HepG2 (cell line): Measurements from ENCODE around the gene MMP24OS. TPM values are rescaled to one million over a fixed set of nuclear protein-coding genes. Genes with fewer than 3 reads are reported as not detected.

ENCODE experiments used
- ATAC-seq: fragments of 200-7000 bp; cut with Tn5 transposase; 3 replicates; pipeline ENCODE4 v1.9.1; 2020; ENCODE audit warnings: mild to moderate bottlenecking, moderate library complexity
- BruUV-seq: library from RNA; stranded (reverse); fragments of 400-500 nt; replicated peaks from 2 replicates; lab custom pipeline; 2021; lab: Mats Ljungman, UMichigan
- CTCF ChIA-PET: fragments of 300-600 bp; formaldehyde crosslinking; extraction: SDS; loops from one replicate; lab custom pipeline; 2021; ENCODE audit warnings: low total read pairs, inconsistent platforms, low intra/inter-chr PET ratio; lab: Yijun Ruan, JAX
- POLR2A ChIA-PET: fragments of 350-600 bp; sonication (Branson Sonifier 250); formaldehyde crosslinking; loops from one replicate; lab custom pipeline; 2020; ENCODE audit warnings: antibody characterized with exemption, inconsistent platforms; lab: Yijun Ruan, JAX
- DNase-seq: peaks from one replicate; pipeline ENCODE4 v3.0.0-alpha.2; 2015; ENCODE audit warnings: low spot score
- FAIRE-seq: peaks from 3 replicates; lab custom pipeline; 2011; peaks lifted over from hg19 to GRCh38; lab: Jason Lieb, UNC
- H2AFZ ChIP-seq: one replicate; pipeline ENCODE4 v1.6.1; 2011; ENCODE audit warnings: low read length, inconsistent platforms
- H3K27ac ChIP-seq: fragments of 300-600 bp; 3 replicates; pipeline ENCODE4 v1.8.0; 2011; ENCODE audit warnings: mixed run types, mild to moderate bottlenecking, mixed read lengths, low read length, inconsistent platforms; ENCODE audit not compliant: insufficient read depth; ENCODE audit errors: extremely low read length
- H3K27me3 ChIP-seq, 2 experiments: fragments of 200-600 bp in 1 of 2; 2 replicates in 1 of 2; 3 replicates in 1 of 2; pipeline versions ENCODE4 v1.6.0 to v1.8.0; 2011; ENCODE audit warnings: low read length in 2 of 2, mild to moderate bottlenecking in 2 of 2, moderate library complexity in 2 of 2, inconsistent platforms in 1 of 2; ENCODE audit not compliant: insufficient read depth in 2 of 2, control insufficient read depth in 1 of 2
- H3K36me3 ChIP-seq, 2 experiments: fragments of 200-600 bp in 1 of 2; replicated peaks in 1 of 2; 2 replicates in 1 of 2; 3 replicates in 1 of 2; pipeline versions ENCODE4 v1.5.1 to v1.8.0; 2011; ENCODE audit warnings: low read length in 2 of 2, inconsistent platforms in 1 of 2; ENCODE audit not compliant: insufficient read depth in 2 of 2, control insufficient read depth in 1 of 2
- H3K4me1 ChIP-seq: 2 replicates; pipeline ENCODE4 v1.5.1; 2012; ENCODE audit warnings: low read length, inconsistent platforms; ENCODE audit not compliant: insufficient read depth
- H3K4me2 ChIP-seq: 2 replicates; pipeline ENCODE4 v1.6.0; 2011; ENCODE audit warnings: low read depth, low read length, inconsistent platforms
- H3K4me3 ChIP-seq, 3 experiments: fragments of 200-600 bp in 1 of 3; sonication (generic), shearing (Covaris generic) in 1 of 3; replicated peaks in 1 of 3; 2 replicates each; pipeline ENCODE4 v1.5.1; 2011 to 2016; ENCODE audit warnings: low read length in 3 of 3, inconsistent platforms in 2 of 3, low read depth in 2 of 3, mild to moderate bottlenecking in 2 of 3, control low read depth in 1 of 3, mixed read lengths in 1 of 3; ENCODE audit not compliant: insufficient read depth in 1 of 3
- H3K79me2 ChIP-seq: one replicate; pipeline ENCODE4 v1.6.1; 2011; ENCODE audit warnings: low read length, inconsistent platforms; ENCODE audit not compliant: insufficient read depth
- H3K9ac ChIP-seq: 2 replicates; pipeline ENCODE4 v1.6.0; 2011; ENCODE audit warnings: mild to moderate bottlenecking, low read depth, low read length, inconsistent platforms; ENCODE audit not compliant: insufficient read depth
- H3K9me3 ChIP-seq: 2 replicates; pipeline ENCODE4 v1.5.1; 2012; ENCODE audit warnings: mild to moderate bottlenecking, low read length
- H4K20me1 ChIP-seq: 2 replicates; pipeline ENCODE4 v1.6.0; 2011; ENCODE audit warnings: inconsistent platforms, mild to moderate bottlenecking, low read length, moderate library complexity; ENCODE audit not compliant: insufficient read depth
- EEA1 ChIP-seq: sonication (generic); formaldehyde crosslinking; IDR thresholded peaks from 2 replicates; pipeline ENCODE4 v1.5.1; 2020; ENCODE audit warnings: mild to moderate bottlenecking, missing genetic modification reagents, borderline replicate concordance
- FOXC1 ChIP-seq: sonication (generic); formaldehyde crosslinking; IDR thresholded peaks from 2 replicates; pipeline ENCODE4 v1.8.0; 2022; ENCODE audit warnings: mild to moderate bottlenecking, missing genetic modification reagents, borderline replicate concordance
- FOXO4 ChIP-seq: sonication (generic); formaldehyde crosslinking; conservative IDR thresholded peaks from 2 replicates; pipeline ENCODE4 v1.8.1; 2023; ENCODE audit warnings: missing genetic modification reagents
- PITX1 ChIP-seq: sonication (generic); formaldehyde crosslinking; IDR thresholded peaks from 2 replicates; pipeline ENCODE4 v1.5.1; 2020; ENCODE audit warnings: mild to moderate bottlenecking, missing genetic modification reagents
- TCF7L2 ChIP-seq: IDR thresholded peaks from 2 replicates; pipeline ENCODE4 v1.6.1; 2011; ENCODE audit warnings: mild to moderate bottlenecking, low read depth, low read length, moderate library complexity
- ZFP91 ChIP-seq: sonication (generic); formaldehyde crosslinking; IDR thresholded peaks from 2 replicates; pipeline ENCODE4 v1.9.0; 2022; ENCODE audit warnings: missing genetic modification reagents, mild to moderate bottlenecking, borderline replicate concordance
- ZFX ChIP-seq: sonication (generic); formaldehyde crosslinking; IDR thresholded peaks from 2 replicates; pipeline ENCODE4 v1.4.0; 2020; ENCODE audit warnings: mild to moderate bottlenecking, low read depth, missing genetic modification reagents, moderate library complexity
- ZMYM3 ChIP-seq: sonication (generic); formaldehyde crosslinking; IDR thresholded peaks from 2 replicates; pipeline ENCODE4 v1.5.1; 2020; ENCODE audit warnings: mild to moderate bottlenecking, missing genetic modification reagents
- ZNF10 ChIP-seq: sonication (generic); formaldehyde crosslinking; IDR thresholded peaks from 2 replicates; pipeline ENCODE4 v1.4.0; 2020; ENCODE audit warnings: mild to moderate bottlenecking, low read depth, missing genetic modification reagents, borderline replicate concordance
- ZNF563 ChIP-seq: sonication (generic); formaldehyde crosslinking; IDR thresholded peaks from 2 replicates; pipeline ENCODE4 v1.8.0; 2022; ENCODE audit warnings: mild to moderate bottlenecking, moderate library complexity, missing genetic modification reagents
- ZNF629 ChIP-seq: sonication (generic); formaldehyde crosslinking; conservative IDR thresholded peaks from 2 replicates; pipeline ENCODE4 v1.5.0; 2020; ENCODE audit warnings: missing genetic modification reagents
- ZNF674 ChIP-seq: sonication (generic); formaldehyde crosslinking; IDR thresholded peaks from 2 replicates; pipeline ENCODE4 v1.5.0; 2020; ENCODE audit warnings: low read depth, mild to moderate bottlenecking, missing genetic modification reagents
- ZSCAN25 ChIP-seq: sonication (generic); formaldehyde crosslinking; IDR thresholded peaks from 2 replicates; pipeline ENCODE4 v1.8.0; 2022; ENCODE audit warnings: mild to moderate bottlenecking, missing genetic modification reagents
- WGBS: methylation state at CpG from one replicate; pipeline ENCODE4 v1.1.6; 2017; ENCODE audit warnings: low lambda C conversion rate; 5-methylcytosine and 5-hydroxymethylcytosine counted together
- in situ Hi-C: cut with HindIII; loops from 2 replicates; pipeline ENCODE4 v1.10.0; 2017; ENCODE audit warnings: low pct_unique_long_range_greater_than_20kb; ENCODE audit not compliant: extremely low pct_ligation_motif_present
- intact Hi-C: fragments of 100-400 bp; cut with micrococcal nuclease; formaldehyde crosslinking; loops from one replicate; pipeline ENCODE4 v1.10.0; 2022; ENCODE audit not compliant: unreplicated experiment
- polyA plus RNA-seq, 8 experiments: library from polyadenylated mRNA; depleted of rRNA in 3 of 8; stranded (reverse) in 7 of 8; unstranded in 1 of 8; fragments of >200 nt; fragmentation: Illumina TruSeq in 4 of 8; extraction: Trizol in 4 of 8; gene quantifications; 2 replicates each; pipeline versions ENCODE4 v1.2.1 to v1.2.3, GENCODE V29; 2011 to 2016; ENCODE audit warnings: low read depth in 4 of 8, missing spikeins in 1 of 8, mixed read lengths in 1 of 8; ENCODE audit not compliant: insufficient read depth in 1 of 8
- total RNA-seq, 5 experiments: library from RNA; depleted of rRNA; stranded (reverse); fragments of >200 nt; fragmentation: Illumina TruSeq; extraction: Trizol; gene quantifications; 2 replicates each; pipeline ENCODE4 v1.2.3, GENCODE V29; 2016; ENCODE audit warnings: low read depth in 1 of 5
- TF ChIP-seq, protein P1 (sequence below): sonication (generic); formaldehyde crosslinking; IDR thresholded peaks from 2 replicates; pipeline ENCODE4 v1.5.0; 2020; ENCODE audit warnings: mild to moderate bottlenecking, missing genetic modification reagents
- TF ChIP-seq, protein P2 (sequence below): sonication (generic); formaldehyde crosslinking; IDR thresholded peaks from 2 replicates; pipeline ENCODE4 v1.9.0; 2022; ENCODE audit warnings: low read depth, missing genetic modification reagents

MMP24OS gene
- total and polyA plus RNA-seq, 2 of the 13 experiments (the other 11 are each of a cell fraction or from before 2014, with no cell fraction given) = 6.0 to 8.5 TPM

DNA sequence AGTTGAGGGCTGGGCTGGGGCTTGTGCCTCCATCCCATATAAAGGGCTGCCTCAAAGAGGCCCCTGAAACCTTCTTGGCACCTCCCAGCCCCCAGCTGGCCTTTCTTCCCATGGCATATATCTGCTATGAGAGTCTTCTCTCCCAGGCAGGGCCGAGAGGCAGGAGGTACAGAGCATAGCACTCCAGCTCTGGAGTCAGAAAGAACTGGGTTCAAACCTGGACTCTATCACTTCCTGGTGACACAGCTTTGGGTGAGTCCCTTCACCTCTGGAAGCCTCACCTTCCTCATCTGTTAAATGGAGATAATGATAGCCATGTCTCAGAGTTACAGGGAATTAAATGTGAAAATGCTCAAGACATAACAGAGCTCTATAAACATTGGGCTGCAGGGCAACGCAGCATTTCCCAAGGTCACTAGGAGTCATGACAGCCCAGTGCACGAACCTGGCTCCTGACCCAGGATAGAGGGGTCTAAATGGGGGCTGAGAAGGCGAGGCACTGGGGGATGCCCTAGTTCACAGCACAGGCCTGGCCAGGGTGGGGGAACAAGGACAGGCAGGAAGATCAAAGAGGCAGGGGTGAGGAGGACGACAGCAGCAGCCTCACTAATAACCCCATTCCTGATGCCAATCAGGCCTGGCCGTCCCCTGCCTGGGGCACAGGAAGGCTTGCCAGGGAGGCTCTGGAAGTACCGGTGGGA lies 12.4 kb upstream of the MMP24OS start:
- Histone ChIP-seq H3K27me3 (peaks cover 6 to 43% of the 10 kb centered on the region in 2 experiments; a peak in 4 of 5 replicates), H4K20me1 (no peaks in the 10 kb centered on the region), H3K27ac (no peak overlapping the region), H3K4me1 (peaks cover 81% of the 10 kb centered on the region), H3K36me3 (no peaks in the 10 kb centered on the region), H2AFZ (no peak overlapping the region), H3K9me3 (no peaks in the 10 kb centered on the region), H3K4me2 (no peak overlapping the region; the same call in 1 of the 2 replicates), H3K79me2 (peaks cover 4% of the 10 kb centered on the region), H3K4me3 (no peak overlapping the region), H3K9ac (no peak overlapping the region)
- BruUV-seq = no TSS peak
- ATAC-seq = no peak
- POLR2A ChIA-PET = interaction anchor here (0.9 to 1.7 kb wide), 4 partner anchors 12 to 37 kb away, joined by 3 to 5 read pairs (median 4); no protein-coding TSS in a partner anchor
- CTCF ChIA-PET = no interaction called here
- no peak for DNase-seq
- WGBS = 9% methylated on average over 7 of the region's 7 CpGs
- no peak for FAIRE-seq
- intact Hi-C loops (no loop called here), in situ Hi-C loops (no loop called here)
- peak; percentile 48; the same call in 1 of the 2 replicates for TF ChIP-seq FOXC1
- peak; percentile 7; the same call in 1 of the 2 replicates for TF ChIP-seq ZFP91 (CRISPR knock-in tag)
- peak; percentile 80 for TF ChIP-seq ZSCAN25 (CRISPR knock-in tag)
- TF ChIP-seq ZFX = no peak
- TF ChIP-seq ZNF674 (CRISPR knock-in tag) = 0 out of 2 replicates have a peak, but pooled peaks have one; percentile 0
- TF ChIP-seq, protein P1, sequence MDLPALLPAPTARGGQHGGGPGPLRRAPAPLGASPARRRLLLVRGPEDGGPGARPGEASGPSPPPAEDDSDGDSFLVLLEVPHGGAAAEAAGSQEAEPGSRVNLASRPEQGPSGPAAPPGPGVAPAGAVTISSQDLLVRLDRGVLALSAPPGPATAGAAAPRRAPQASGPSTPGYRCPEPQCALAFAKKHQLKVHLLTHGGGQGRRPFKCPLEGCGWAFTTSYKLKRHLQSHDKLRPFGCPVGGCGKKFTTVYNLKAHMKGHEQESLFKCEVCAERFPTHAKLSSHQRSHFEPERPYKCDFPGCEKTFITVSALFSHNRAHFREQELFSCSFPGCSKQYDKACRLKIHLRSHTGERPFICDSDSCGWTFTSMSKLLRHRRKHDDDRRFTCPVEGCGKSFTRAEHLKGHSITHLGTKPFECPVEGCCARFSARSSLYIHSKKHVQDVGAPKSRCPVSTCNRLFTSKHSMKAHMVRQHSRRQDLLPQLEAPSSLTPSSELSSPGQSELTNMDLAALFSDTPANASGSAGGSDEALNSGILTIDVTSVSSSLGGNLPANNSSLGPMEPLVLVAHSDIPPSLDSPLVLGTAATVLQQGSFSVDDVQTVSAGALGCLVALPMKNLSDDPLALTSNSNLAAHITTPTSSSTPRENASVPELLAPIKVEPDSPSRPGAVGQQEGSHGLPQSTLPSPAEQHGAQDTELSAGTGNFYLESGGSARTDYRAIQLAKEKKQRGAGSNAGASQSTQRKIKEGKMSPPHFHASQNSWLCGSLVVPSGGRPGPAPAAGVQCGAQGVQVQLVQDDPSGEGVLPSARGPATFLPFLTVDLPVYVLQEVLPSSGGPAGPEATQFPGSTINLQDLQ = 0 out of 2 replicates have a peak, but pooled peaks have one; percentile 34
- TF ChIP-seq ZNF629 = peak; percentile 73; the same call in 1 of the 2 replicates
- 0 out of 2 replicates have a peak, but pooled peaks have one; percentile 69 for TF ChIP-seq FOXO4 (CRISPR knock-in tag)
- TF ChIP-seq PITX1 (CRISPR knock-in tag) = peak; percentile 54; the same call in 1 of the 2 replicates
- TF ChIP-seq, protein P2, sequence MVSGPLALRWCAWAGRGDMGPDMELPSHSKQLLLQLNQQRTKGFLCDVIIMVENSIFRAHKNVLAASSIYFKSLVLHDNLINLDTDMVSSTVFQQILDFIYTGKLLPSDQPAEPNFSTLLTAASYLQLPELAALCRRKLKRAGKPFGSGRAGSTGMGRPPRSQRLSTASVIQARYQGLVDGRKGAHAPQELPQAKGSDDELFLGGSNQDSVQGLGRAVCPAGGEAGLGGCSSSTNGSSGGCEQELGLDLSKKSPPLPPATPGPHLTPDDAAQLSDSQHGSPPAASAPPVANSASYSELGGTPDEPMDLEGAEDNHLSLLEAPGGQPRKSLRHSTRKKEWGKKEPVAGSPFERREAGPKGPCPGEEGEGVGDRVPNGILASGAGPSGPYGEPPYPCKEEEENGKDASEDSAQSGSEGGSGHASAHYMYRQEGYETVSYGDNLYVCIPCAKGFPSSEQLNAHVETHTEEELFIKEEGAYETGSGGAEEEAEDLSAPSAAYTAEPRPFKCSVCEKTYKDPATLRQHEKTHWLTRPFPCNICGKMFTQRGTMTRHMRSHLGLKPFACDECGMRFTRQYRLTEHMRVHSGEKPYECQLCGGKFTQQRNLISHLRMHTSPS (CRISPR knock-in tag) = peak; percentile 35; the same call in 1 of the 2 replicates
- 0 out of 2 replicates have a peak, but pooled peaks have one; percentile 33 for TF ChIP-seq ZNF563 (CRISPR knock-in tag)
- peak; percentile 51; the same call in 1 of the 2 replicates for TF ChIP-seq EEA1 (CRISPR knock-in tag)
- TF ChIP-seq TCF7L2 = no peak
- peak; percentile 36; the same call in 1 of the 2 replicates for TF ChIP-seq ZMYM3 (CRISPR knock-in tag)
- no peak for TF ChIP-seq ZNF10
